Stimulated activated CD4-positive, alpha-beta T cell treated with anti-CD3 and anti-CD28 coated beads, Interleukin-15, amount 100 ng/mL, for 24 hours (primary cell): ENCODE measurements around the gene PLBD2.

Source experiments
- DNase-seq: peaks from one replicate; pipeline ENCODE4 v3.0.0-alpha.2; 2020

Gene PLBD2

DNA sequence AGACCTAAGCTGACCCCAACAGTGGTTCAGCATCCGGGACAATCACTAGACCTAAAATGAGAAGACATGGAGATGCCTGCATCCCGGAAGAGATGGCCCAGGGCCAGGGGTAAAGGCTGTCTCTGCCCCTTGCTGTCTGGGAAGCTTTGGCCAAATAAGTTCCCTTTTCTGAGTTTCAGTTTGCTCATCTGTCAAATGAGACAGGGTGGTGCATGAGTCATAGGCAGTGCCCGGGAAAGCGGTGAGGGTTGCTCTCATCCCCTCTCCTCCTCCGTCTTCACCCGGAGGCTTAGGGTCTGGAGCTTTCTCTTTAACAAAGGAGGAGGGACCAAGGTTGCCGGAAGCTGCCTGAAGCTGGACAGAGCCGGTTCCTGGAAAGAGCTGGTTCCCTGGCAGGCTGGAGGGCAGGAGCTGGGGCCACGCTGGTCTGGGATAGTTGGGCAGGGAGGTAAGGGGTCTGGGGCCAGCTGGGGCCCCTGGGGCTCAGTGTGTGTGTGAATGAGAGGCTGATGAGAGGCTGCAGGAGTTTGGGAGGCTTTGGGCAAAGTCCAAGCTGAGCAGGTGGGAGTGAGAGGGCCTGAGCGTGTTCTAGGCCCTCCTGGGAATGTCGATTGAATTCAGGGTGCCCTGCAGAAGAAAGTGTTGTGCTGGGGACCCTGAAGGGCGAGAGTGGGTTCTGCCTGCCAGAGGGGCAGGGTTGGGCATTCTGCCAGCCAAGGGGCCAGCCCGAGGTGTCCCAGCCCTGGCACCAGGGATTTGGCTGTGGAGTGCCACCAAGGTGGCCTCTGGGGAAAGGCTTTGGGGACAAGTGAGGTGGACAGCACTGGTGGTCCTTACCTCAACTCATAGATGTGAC, 63.9 kb downstream of the PLBD2 start, which contains the start of gene SDSL:
SDSL (plus strand) TSS at position 351 of the 856 bp plus-strand sequence. CDS start 5,603 bp downstream, outside the sequence.
- peak; percentile 51 for DNase-seq

DNA sequence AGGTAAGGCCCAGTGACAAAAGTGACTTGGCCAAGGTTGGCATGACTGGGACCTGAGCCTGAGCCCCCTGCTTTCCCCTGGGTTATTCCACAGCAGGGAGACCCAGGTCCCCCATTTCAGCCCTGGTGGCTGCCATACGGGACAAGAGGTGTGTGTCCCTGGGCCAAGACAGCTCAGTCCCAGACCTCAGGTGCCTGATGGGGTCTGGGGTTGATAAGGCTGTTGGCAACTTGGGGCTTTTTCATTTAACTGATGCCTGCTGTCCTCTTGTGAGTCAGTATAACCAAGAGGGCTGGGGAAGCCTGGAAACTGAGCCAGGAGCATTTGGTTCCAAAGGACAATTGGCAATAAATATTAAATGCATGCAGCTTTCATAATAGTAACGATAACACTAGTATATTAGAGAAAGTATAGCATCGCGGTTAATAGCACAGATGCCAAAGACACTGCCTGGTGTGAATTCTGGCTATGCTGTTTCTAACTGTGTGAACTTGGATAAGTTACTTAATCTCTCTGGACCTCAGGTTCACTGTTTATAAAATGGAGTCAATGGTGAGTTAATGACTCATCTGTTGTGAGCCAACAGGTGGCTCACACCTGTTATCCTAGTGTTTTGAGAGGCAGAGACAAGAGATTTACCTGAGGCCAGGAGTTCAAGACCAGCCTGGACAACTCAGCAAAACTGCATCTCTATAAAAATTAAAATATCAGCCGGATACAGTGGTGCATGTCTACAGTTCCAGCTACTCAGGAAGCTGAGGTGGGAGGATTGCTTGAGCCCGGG, 64.7 kb downstream of the PLBD2 start:
- DNase-seq: no peak

DNA sequence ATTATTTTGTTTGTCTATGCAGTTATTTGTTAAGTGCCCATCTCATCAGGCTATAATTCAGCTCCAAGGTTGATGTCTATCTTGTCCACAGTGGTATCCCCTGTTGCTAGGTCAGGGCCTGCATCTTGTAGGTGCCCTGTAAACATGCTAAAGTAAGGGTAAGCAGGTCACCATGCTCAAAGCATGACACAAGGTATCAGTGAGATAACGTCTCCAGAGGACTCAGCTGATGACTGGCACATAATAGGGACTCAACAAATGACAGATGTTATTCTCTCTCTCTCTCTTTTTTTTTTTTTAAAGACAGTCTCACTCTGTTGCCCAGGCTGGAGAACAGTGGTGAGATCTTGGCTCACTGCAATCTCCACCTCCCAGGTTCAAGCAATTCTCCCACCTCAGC, 66.1 kb downstream of the PLBD2 start:
- DNase-seq: no peak

DNA sequence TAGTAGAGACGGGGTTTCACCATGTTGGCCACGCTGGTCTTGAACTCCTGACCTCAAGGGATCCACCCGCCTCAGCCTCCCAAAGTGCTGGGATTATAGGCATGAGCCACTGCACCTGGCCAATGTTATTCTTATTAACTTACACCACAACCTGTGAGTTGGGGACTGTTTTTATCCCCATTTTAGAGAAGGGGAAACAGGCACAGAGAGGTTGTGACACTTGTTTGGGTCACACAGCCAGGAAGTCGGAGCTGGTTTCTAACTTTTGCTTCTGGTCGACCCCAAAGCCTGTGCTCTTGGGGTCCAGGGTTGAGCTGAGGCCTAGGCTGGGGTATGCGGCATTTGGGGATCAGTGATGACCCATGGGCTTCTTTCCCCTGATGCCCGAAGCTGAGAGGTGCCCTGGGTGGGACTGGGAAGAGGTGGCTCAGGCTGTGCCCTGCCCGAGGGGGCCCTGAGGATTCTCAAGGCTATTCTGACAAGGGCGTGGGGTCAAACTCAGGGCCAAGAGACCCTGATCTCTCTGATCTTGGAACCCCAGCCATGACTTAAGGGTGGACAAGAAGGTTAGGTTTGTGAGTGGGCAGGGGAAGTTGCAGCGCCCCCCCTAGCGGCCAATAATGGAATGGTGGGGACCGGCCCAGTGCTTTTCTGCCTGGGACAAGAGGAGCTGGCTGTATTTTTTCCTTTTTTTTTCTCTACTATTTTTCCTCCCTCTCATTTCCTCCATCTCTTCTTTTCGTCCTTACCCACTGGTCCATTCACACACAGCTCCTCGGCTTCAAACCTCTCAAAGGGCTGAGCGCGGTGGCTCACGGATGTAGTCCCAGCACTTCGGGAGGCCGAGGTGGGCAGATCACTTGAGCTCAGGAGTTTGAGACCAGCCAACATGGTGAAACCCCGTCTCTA, 66.8 kb downstream of the PLBD2 start:
- peak; percentile 69 for DNase-seq

DNA sequence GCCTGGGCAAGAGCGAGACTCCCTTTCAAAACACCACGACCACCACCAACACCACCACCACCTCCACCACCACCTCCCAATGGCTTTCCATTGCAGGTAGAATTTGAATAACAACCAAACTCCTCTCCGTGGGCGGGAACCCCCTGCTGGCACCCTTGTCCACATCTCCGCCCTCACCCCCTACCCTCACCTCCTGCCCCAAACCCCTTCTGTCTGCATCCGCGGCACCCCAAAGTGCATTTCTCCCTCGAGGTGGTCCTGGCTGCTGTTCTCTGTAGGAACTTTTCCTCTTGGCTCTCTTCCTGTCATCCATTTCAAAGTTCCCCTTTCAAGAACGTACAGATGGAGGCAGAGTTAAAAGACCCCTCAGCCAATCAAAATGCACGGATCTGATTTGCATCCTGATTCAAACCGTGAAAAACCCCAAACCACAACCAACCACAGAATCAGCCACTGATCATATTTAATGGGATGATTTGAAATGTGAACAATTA, 67.6 kb downstream of the PLBD2 start:
- no peak for DNase-seq

DNA sequence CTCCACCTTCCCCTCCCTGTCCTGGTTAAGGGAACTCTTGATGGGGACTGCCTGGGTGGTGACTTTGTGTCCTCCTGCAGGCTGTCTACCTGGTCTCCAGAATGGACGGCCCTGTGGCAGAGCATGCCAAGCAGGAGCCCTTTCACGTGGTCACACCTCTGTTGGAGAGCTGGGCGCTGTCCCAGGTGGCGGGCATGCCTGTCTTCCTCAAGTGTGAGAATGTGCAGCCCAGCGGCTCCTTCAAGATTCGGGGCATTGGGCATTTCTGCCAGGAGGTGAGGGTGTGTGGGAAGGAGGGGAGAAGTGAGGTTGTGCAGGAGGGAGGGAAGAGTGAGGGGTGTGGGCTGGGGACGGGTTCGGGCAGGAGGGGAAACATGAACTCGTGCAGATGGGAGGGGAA, 69.5 kb downstream of the PLBD2 start:
- no peak for DNase-seq

DNA sequence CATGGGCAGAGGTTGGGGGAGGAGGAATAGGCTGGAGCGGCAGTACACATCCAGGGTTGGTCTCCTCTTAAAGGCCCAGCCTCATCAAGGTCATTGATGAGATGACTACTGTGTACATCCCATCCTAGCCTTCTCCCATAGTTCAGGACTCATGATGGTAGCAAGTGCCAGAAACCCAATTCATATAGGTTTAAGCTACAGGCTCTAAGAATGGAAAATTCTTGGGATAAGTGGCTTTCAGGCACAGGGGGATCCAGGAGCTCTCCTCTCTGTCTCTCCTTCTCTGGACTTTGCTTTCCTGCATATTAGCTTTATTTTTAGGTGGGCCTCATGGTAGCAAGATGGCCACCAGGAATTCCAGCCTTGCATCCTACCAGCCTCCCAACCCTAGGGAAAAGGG, 70.1 kb downstream of the PLBD2 start:
- DNase-seq: no peak

DNA sequence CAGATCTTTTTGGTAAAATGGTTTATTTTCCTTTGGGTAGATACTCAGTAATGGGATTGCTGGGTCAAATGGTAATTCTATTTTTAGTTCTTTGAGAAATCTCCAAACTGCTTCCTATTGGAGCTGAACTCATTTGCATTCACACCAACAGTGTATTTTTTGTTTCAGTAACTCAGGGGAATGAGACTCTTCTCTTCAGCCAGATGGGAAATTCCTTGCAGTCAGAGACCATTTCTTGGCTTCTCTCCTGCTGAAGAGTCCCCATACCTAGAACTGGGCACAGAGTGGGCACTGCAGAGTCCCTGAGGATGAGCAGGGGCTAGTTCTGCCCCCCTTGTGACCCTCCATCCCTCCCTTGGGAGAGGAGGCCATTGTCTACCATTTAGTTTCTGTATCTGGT, 74.6 kb downstream of the PLBD2 start:
- no peak for DNase-seq

DNA sequence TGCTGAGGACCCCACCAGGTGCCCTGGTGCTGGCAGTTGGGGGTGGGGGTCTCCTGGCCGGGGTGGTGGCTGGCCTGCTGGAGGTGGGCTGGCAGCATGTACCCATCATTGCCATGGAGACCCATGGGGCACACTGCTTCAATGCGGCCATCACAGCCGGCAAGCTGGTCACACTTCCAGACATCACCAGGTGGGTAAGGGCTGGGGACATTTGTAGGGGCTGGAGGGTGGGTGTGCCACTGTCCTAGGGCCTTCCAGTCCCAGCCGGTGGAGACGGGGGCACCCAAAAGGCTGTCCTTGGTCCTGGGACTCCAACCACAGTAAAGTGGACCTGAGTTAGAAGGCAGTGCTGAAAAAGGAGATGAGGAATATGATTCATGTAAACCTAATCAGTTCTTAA, 77.0 kb downstream of the PLBD2 start:
- DNase-seq: no peak

DNA sequence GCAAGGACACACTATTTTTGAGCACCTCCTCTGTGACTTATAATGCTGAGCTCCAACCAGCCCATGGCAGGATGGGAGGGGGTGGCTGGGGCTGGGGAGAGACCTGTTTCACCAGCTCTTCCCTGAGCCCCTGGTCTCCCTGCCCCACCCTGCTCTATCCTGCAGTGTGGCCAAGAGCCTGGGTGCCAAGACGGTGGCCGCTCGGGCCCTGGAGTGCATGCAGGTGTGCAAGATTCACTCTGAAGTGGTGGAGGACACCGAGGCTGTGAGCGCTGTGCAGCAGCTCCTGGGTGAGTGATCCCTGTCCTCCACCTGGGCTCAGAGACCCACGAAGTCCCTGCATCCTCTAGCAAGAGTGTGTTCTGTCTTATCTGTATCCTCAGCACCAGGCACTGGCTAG, 78.2 kb downstream of the PLBD2 start:
- no peak for DNase-seq

DNA sequence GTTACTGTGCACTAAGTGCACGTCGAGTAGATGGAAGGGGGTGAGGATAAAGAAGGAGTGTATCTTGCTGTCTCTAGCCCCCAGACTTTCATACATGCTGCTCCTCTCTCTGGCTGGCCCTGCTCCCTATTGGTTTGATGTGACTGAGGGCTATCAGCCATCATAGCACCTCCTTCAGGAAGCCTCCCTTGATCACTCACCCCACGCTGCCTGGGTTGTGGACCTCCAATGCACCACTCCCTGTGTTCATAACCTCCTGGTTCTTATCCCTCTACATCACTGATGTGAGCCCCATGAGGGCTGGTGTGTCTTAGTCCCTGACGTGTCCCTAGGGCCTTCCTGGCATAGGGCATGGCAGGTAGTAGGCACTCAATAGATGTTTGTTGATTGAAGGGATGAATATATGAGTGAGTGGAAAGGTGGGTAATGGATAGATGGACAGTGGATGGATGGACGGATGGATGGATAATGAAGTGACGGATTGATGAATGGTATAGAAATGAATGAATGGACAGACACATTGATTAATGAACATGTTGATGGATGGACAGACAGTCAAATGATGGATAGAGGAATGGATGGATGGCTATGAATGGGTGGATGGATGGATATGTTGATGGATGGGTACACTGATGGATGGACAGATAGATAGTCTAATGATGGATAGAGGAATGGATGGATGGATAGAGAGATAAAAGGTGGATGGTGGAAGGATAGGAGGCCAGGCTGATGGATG, 78.8 kb downstream of the PLBD2 start:
- DNase-seq: no peak

DNA sequence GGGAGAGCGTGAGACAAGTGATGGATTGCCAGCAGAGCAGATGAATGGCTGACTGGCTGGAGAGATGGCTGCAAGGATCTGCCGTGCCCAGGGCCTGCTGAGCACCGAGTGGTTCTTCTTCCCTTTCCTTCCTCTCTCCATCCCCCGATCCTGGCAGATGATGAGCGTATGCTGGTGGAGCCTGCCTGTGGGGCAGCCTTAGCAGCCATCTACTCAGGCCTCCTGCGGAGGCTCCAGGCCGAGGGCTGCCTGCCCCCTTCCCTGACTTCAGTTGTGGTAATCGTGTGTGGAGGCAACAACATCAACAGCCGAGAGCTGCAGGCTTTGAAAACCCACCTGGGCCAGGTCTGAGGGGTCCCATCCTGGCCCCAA, 79.3 kb downstream of the PLBD2 start:
- DNase-seq: no peak

DNA sequence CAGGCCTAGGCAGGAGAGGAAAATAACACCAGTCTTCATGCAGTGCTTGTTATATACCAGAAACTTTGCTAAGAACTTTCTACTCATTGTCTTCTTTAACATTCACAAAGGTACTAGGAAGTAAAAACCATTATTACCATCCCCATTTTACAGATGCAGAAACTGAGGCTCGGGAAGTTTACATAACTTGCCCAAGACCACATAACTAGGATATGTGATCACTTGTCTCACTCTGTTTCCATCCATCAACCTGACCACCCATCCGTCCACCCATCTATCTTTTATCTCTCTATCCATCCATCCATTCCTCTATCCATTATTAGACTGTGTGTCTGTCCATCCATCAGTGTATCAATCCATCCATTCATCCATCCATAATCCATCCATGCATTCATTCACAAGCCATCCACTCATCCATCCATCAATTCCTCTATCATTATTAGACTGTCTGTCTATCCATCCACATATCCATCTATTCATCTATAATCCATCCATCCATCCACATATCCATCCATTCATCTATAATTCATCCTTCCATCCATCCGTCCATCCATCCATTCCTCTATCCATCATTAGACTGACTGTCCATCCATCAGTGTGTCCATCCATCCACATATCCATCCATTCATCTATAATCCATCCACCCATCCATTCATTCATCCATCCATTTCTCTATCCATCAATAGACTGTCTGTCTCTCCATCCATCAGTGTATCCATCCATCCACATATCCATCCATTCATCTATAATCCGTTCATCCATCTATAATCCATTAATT, 80.3 kb downstream of the PLBD2 start:
- DNase-seq: no peak

DNA sequence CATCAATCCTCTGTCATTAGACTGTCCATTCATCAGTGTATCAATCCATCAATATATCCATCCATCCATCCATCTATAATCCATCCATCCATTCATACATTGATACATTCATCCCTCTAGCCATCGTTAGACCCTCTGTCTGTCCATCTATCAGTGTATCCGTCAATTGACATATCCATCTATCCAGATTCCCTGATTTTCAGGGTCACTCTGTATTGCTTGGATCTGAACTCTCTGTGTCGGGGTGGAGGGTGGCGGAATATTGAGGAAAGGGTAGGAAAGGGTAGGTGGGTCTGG, 80.9 kb downstream of the PLBD2 start:
- DNase-seq: no peak

DNA sequence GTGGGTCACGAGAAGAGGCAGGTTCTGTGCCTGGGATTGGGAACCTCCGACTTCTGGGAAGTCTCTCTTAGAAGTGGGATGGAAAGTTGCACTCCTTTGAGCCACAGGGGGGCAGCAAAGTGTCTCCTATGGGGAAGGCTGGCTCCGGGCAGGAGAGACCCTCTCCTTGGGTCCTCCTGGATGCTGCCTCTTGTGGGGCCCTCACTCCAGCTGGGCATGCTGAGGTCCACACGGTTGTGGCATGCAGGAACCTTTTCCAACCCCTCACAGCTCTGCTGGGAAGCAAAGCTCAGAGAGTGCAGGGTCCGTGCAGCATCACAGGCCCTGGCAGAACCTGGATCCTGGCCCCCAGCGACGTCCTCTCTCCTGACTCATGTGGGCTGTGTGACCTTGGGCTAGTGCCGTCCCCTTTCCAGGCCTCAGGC, 81.2 kb downstream of the PLBD2 start:
- peak; percentile 42 for DNase-seq

DNA sequence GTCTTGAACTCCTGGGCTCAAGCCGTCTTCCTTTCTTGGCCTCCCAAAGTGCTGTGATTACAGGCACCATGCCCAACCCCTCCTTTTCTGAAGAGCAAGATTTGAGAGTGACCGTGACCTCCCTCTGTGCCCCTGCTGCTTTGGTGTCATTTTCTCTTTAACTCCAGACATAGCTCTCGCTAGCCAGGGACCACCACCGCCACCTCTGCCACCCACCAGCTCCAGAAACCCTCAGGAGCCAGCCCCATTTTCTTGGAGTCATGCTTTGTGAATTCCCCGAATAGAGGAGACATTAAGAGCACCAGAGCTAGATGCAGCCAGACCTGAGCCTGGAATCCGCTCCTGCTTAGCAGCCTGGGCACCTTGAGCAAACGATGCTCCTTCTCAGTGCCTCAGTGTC, 81.9 kb downstream of the PLBD2 start:
- DNase-seq: no peak
